ENCODE results near the gene ZNF200. TPM values are rescaled to one million over a fixed set of nuclear protein-coding genes. Genes with fewer than 3 reads are reported as not detected.
"Not testable (repeated sequence)": the region's sequence is repeated elsewhere in the genome, so short reads cannot be mapped to it uniquely, and the experiment has no call there.

Gene ZNF200
- total and polyA plus RNA-seq, 2 donors (not counting 1 experiment from before 2014, with no cell fraction given), result 5.9 to 8.1 TPM

- no peaks in the 10 kb centered on the region for H4K20me1 ChIP-seq (ENCODE audit: control insufficient read depth, extremely low read depth, insufficient read depth, low read length)
- H3K79me2 ChIP-seq (ENCODE audit: control insufficient read depth, insufficient read depth, low read length), result no peaks in the 10 kb centered on the region
- H3K9ac ChIP-seq (ENCODE audit: insufficient read depth, low read length), result no peak overlapping the region
- no peak overlapping the region for H2AFZ ChIP-seq (ENCODE audit: low read length)
- peaks cover 6% of the 10 kb centered on the region for H3K4me1 ChIP-seq (ENCODE audit: control insufficient read depth, extremely low read depth, insufficient read depth, low read length)
- H3K36me3 ChIP-seq (ENCODE audit: control insufficient read depth, insufficient read depth, low read length), result no peaks in the 10 kb centered on the region
- TF ChIP-seq EZH2 (IDR thresholded peaks at IDR 0.05; ENCODE audit: low read length, missing control alignments) (no peak), CTCF (conservative IDR thresholded peaks at IDR 0.05 in 1 of 2, IDR thresholded peaks at IDR 0.05 in 1 of 2; ENCODE audit: low read depth in 1 of 2, low read length in 2 of 2) (no peak)
- no peak overlapping the region for H3K4me2 ChIP-seq (ENCODE audit: extremely low read depth, insufficient read depth, low read length)
- peaks cover 4% of the 10 kb centered on the region for H3K27me3 ChIP-seq (ENCODE audit: control insufficient read depth, insufficient read depth, low read length)
- no peaks in the 10 kb centered on the region for H3K9me3 ChIP-seq (ENCODE audit: control insufficient read depth, insufficient read depth, low read depth, low read length)
- H3K4me3 ChIP-seq (replicated peaks in 1 of 4; ENCODE audit: control extremely low read depth in 1 of 4, insufficient read depth in 1 of 4, low read depth in 3 of 4, low read length in 4 of 4), result no peak overlapping the region
- no peak overlapping the region for H3K27ac ChIP-seq (ENCODE audit: insufficient read depth, low read length)
- DNase-seq (ENCODE audit: low read depth in 2 of 2), result no peak
These were observed 47.8 kb downstream of the ZNF200 start for GRCh38 chr16:3186946-3187690.

DNA sequence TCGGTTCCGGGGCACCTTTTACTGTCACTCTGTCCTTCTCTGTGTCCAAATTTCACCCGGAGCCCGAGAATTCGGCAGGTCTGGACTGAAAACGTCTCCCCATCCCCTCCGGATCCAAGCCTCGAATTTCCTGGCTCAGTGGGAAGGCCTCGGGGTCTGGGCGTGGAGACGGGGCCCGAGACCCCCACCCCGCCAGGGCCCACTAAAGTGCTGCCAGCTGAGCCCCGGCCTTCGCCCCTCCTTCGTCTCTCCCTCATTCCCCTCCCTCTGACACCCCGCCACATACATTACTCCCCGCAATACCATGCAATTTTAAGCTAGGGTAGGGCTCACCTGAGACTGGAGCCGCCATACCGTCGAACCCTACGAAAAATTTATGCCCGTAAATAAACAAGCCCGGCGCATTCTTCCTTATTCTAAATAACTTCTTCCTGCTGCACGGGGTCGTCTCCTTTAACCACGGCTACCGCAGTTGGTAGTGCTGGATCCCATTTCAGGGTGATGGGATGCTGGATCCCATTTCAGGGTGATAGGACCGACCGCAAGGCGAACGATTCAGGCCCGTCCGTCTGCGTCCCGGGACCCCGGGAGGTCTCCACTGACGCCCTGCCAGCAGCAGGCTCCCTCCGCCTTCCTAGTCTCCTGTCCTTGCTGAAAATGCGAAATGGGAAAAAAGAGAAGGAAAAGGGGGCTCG, 51.4 kb downstream of the ZNF200 start:
- peak in 1 of 2 donors; percentile 28 for DNase-seq (ENCODE audit: low read depth in 2 of 2)
- no peak overlapping the region for H2AFZ ChIP-seq (ENCODE audit: low read length)
- H3K9me3 ChIP-seq (ENCODE audit: control insufficient read depth, insufficient read depth, low read depth, low read length), result no peaks in the 10 kb centered on the region
- H3K79me2 ChIP-seq (ENCODE audit: control insufficient read depth, insufficient read depth, low read length), result no peaks in the 10 kb centered on the region
- TF ChIP-seq CTCF (conservative IDR thresholded peaks at IDR 0.05 in 1 of 2, IDR thresholded peaks at IDR 0.05 in 1 of 2; ENCODE audit: low read depth in 1 of 2, low read length in 2 of 2) (no peak), EZH2 (IDR thresholded peaks at IDR 0.05; ENCODE audit: low read length, missing control alignments) (no peak)
- H3K9ac ChIP-seq (ENCODE audit: insufficient read depth, low read length), result no peak overlapping the region
- H3K36me3 ChIP-seq (ENCODE audit: control insufficient read depth, insufficient read depth, low read length), result no peaks in the 10 kb centered on the region
- peak overlapping the region; percentile 82 for H3K4me2 ChIP-seq (ENCODE audit: extremely low read depth, insufficient read depth, low read length)
- H3K27me3 ChIP-seq (ENCODE audit: control insufficient read depth, insufficient read depth, low read length), result peaks cover 5% of the 10 kb centered on the region
- peaks cover 6% of the 10 kb centered on the region for H3K4me1 ChIP-seq (ENCODE audit: control insufficient read depth, extremely low read depth, insufficient read depth, low read length)
- H3K4me3 ChIP-seq (replicated peaks in 1 of 4; ENCODE audit: control extremely low read depth in 1 of 4, insufficient read depth in 1 of 4, low read depth in 3 of 4, low read length in 4 of 4), result peak overlapping the region; percentile 41 to 61 (median 57)
- no peaks in the 10 kb centered on the region for H4K20me1 ChIP-seq (ENCODE audit: control insufficient read depth, extremely low read depth, insufficient read depth, low read length)
- no peak overlapping the region for H3K27ac ChIP-seq (ENCODE audit: insufficient read depth, low read length)

- Histone ChIP-seq H3K4me1 (ENCODE audit: control insufficient read depth, extremely low read depth, insufficient read depth, low read length) (peaks cover 6% of the 10 kb centered on the region), H4K20me1 (ENCODE audit: control insufficient read depth, extremely low read depth, insufficient read depth, low read length) (no peaks in the 10 kb centered on the region), H3K27ac (ENCODE audit: insufficient read depth, low read length) (no peak overlapping the region), H3K36me3 (ENCODE audit: control insufficient read depth, insufficient read depth, low read length) (no peaks in the 10 kb centered on the region), H3K9ac (ENCODE audit: insufficient read depth, low read length) (peak overlapping the region; percentile 20), H3K4me2 (ENCODE audit: extremely low read depth, insufficient read depth, low read length) (peak overlapping the region; percentile 82), H3K4me3 (replicated peaks in 1 of 4; ENCODE audit: control extremely low read depth in 1 of 4, insufficient read depth in 1 of 4, low read depth in 3 of 4, low read length in 4 of 4) (peak overlapping the region; percentile 41 to 61 (median 57)), H3K9me3 (ENCODE audit: control insufficient read depth, insufficient read depth, low read depth, low read length) (no peaks in the 10 kb centered on the region), H3K79me2 (ENCODE audit: control insufficient read depth, insufficient read depth, low read length) (no peaks in the 10 kb centered on the region), H3K27me3 (ENCODE audit: control insufficient read depth, insufficient read depth, low read length) (peaks cover 5% of the 10 kb centered on the region), H2AFZ (ENCODE audit: low read length) (peak overlapping the region; percentile 57)
- DNase-seq (ENCODE audit: low read depth in 2 of 2), result peak; percentile 44 to 51
- TF ChIP-seq CTCF (conservative IDR thresholded peaks at IDR 0.05 in 1 of 2, IDR thresholded peaks at IDR 0.05 in 1 of 2; ENCODE audit: low read depth in 1 of 2, low read length in 2 of 2) (peak in 1 of 2 donors; percentile 41), EZH2 (IDR thresholded peaks at IDR 0.05; ENCODE audit: low read length, missing control alignments) (peak; percentile 56)
These were observed 52.1 kb downstream of the ZNF200 start for GRCh38 chr16:3182608-3183444.

DNA sequence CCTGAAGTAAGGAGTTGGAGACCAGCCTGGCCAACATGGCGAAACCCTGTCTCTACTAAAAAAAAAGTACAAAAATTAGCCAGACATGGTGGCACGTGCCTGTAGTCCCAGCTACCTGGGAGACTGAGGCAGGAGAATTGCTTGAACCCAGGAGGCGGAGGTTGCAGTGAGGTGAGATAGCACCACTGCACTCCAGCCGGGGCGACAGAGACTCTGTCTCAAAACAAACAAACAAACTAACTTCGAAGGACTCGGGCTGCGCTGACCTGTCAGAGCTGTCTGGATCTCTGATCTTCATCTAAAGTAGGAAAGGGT, 52.7 kb downstream of the ZNF200 start:
- H3K4me2 ChIP-seq (ENCODE audit: extremely low read depth, insufficient read depth, low read length); H3K36me3 ChIP-seq (ENCODE audit: control insufficient read depth, insufficient read depth, low read length); H3K27ac ChIP-seq (ENCODE audit: insufficient read depth, low read length); H3K4me1 ChIP-seq (ENCODE audit: control insufficient read depth, extremely low read depth, insufficient read depth, low read length); H3K79me2 ChIP-seq (ENCODE audit: control insufficient read depth, insufficient read depth, low read length); H2AFZ ChIP-seq (ENCODE audit: low read length); H4K20me1 ChIP-seq (ENCODE audit: control insufficient read depth, extremely low read depth, insufficient read depth, low read length); H3K9me3 ChIP-seq (ENCODE audit: control insufficient read depth, insufficient read depth, low read depth, low read length); H3K9ac ChIP-seq (ENCODE audit: insufficient read depth, low read length); H3K27me3 ChIP-seq (ENCODE audit: control insufficient read depth, insufficient read depth, low read length); H3K4me3 ChIP-seq (replicated peaks in 1 of 4; ENCODE audit: control extremely low read depth in 1 of 4, insufficient read depth in 1 of 4, low read depth in 3 of 4, low read length in 4 of 4); DNase-seq (ENCODE audit: low read depth in 2 of 2): not testable (repeated sequence)
